CD14-positive monocyte (primary cell): ENCODE measurements around the gene ERGIC1. TPM values are rescaled to one million over a fixed set of nuclear protein-coding genes. Genes with fewer than 3 reads are reported as not detected.
A peak's percentile ranks its signal among the peaks of the same experiment; 100 is the strongest.

ENCODE experiments used
- DNase-seq, 3 donors: peaks; one replicate each; pipeline ENCODE4 v3.0.0-alpha.2; 2011 to 2022
- H2AFZ ChIP-seq: 2 replicates; pipeline ENCODE4 v1.6.0; 2012; ENCODE audit warnings: mild to moderate bottlenecking, low read depth, low read length, inconsistent platforms; ENCODE audit not compliant: insufficient read depth, poor library complexity, severe bottlenecking
- H3K27ac ChIP-seq, 2 donors: 1 replicate in 1 of 2; 2 replicates in 1 of 2; pipeline ENCODE4 v1.5.1; 2012 to 2013; ENCODE audit warnings: low read length in 2 of 2, control low read depth in 1 of 2, inconsistent platforms in 1 of 2, low read depth in 1 of 2, mild to moderate bottlenecking in 1 of 2
- H3K27me3 ChIP-seq, 2 donors: one replicate each; pipeline versions ENCODE4 v1.6.0 to v1.6.1; 2011 to 2013; ENCODE audit warnings: low read length in 2 of 2; ENCODE audit not compliant: control insufficient read depth in 2 of 2, insufficient read depth in 2 of 2
- H3K36me3 ChIP-seq, 2 donors: replicated peaks in 1 of 2; 1 replicate in 1 of 2; 2 replicates in 1 of 2; pipeline versions ENCODE4 v1.5.1 to v1.6.1; 2012 to 2013; ENCODE audit warnings: low read length in 2 of 2, control low read depth in 1 of 2, inconsistent platforms in 1 of 2, mild to moderate bottlenecking in 1 of 2; ENCODE audit not compliant: insufficient read depth in 2 of 2, control insufficient read depth in 1 of 2
- H3K4me1 ChIP-seq, 2 donors: 1 replicate in 1 of 2; 2 replicates in 1 of 2; pipeline versions ENCODE4 v1.5.1 to v1.6.1; 2012 to 2013; ENCODE audit warnings: low read length in 2 of 2, control low read depth in 1 of 2, inconsistent platforms in 1 of 2, mild to moderate bottlenecking in 1 of 2, moderate library complexity in 1 of 2; ENCODE audit not compliant: insufficient read depth in 2 of 2, control insufficient read depth in 1 of 2
- H3K4me2 ChIP-seq: replicated peaks from 2 replicates; pipeline ENCODE3; 2012; ENCODE audit warnings: low read length, moderate library complexity, mild to moderate bottlenecking; ENCODE audit not compliant: poor library complexity, severe bottlenecking; ENCODE audit errors: extremely low read depth
- H3K4me3 ChIP-seq, 3 experiments: fragments of 200-600 bp in 1 of 3; sonication (generic) in 1 of 3; replicated peaks in 1 of 3; 1 replicate in 2 of 3; 2 replicates in 1 of 3; pipeline ENCODE4 v1.5.1; 2011 to 2013; ENCODE audit warnings: low read length in 3 of 3, mild to moderate bottlenecking in 3 of 3, control low read depth in 2 of 3, low read depth in 2 of 3, inconsistent platforms in 1 of 3, moderate library complexity in 1 of 3
- H3K79me2 ChIP-seq: 2 replicates; pipeline ENCODE4 v1.6.0; 2012; ENCODE audit warnings: mild to moderate bottlenecking, control low read depth, inconsistent platforms, low read length, moderate library complexity; ENCODE audit not compliant: insufficient read depth
- H3K9ac ChIP-seq: 2 replicates; pipeline ENCODE4 v1.6.0; 2017; ENCODE audit warnings: low read length, mild to moderate bottlenecking; ENCODE audit not compliant: insufficient read depth, poor library complexity, severe bottlenecking
- H3K9me3 ChIP-seq, 2 donors: replicated peaks in 1 of 2; 1 replicate in 1 of 2; 2 replicates in 1 of 2; pipeline versions ENCODE4 v1.5.1 to v1.6.1; 2012 to 2013; ENCODE audit warnings: low read length in 2 of 2, control low read depth in 1 of 2; ENCODE audit not compliant: control insufficient read depth in 1 of 2, insufficient read depth in 1 of 2
- H4K20me1 ChIP-seq: 2 replicates; pipeline ENCODE4 v1.6.0; 2012; ENCODE audit warnings: mild to moderate bottlenecking, low read length, control low read depth, moderate library complexity; ENCODE audit not compliant: insufficient read depth
- H3K27ac Mint-ChIP-seq, 7 donors: one replicate each; pipeline ENCODE4 v1.8.0; 2020; ENCODE audit warnings: mild to moderate bottlenecking in 7 of 7, mixed read lengths in 7 of 7, moderate library complexity in 6 of 7, inconsistent platforms in 2 of 7
- H3K27me3 Mint-ChIP-seq, 3 donors: one replicate each; pipeline ENCODE4 v1.8.0; 2021 to 2022; ENCODE audit warnings: low read depth in 3 of 3, mild to moderate bottlenecking in 3 of 3, mixed read lengths in 3 of 3, moderate library complexity in 3 of 3, inconsistent platforms in 1 of 3
- H3K36me3 Mint-ChIP-seq, 2 donors: one replicate each; pipeline ENCODE4 v1.8.0; 2020; ENCODE audit warnings: mixed read lengths in 2 of 2, inconsistent platforms in 1 of 2, mild to moderate bottlenecking in 1 of 2
- H3K4me1 Mint-ChIP-seq: one replicate; pipeline ENCODE4 v1.8.0; 2020; ENCODE audit warnings: mild to moderate bottlenecking, mixed read lengths
- H3K4me3 Mint-ChIP-seq, 2 donors: one replicate each; pipeline ENCODE4 v1.8.0; 2020; ENCODE audit warnings: mild to moderate bottlenecking in 2 of 2, mixed read lengths in 2 of 2, moderate library complexity in 1 of 2
- H3K9me3 Mint-ChIP-seq, 7 donors: one replicate each; pipeline ENCODE4 v1.8.0; 2020 to 2022; ENCODE audit warnings: mixed read lengths in 7 of 7, mild to moderate bottlenecking in 6 of 7, moderate library complexity in 6 of 7, inconsistent platforms in 2 of 7
- CTCF ChIP-seq: fragments of 200-600 bp; IDR thresholded peaks from one replicate; pipeline ENCODE4 v1.8.0; 2022; ENCODE audit warnings: antibody characterized with exemption, mild to moderate bottlenecking
- WGBS: methylation state at CpG from one replicate; pipeline ENCODE4 v1.1.5; 2013; ENCODE audit warnings: missing lambda C conversion rate; ENCODE audit not compliant: insufficient coverage; 5-methylcytosine and 5-hydroxymethylcytosine counted together
- intact Hi-C, 2 donors: fragments of 100-400 bp; cut with micrococcal nuclease; formaldehyde crosslinking; loops; one replicate each; pipeline versions ENCODE4 v1.15.0 to v1.15.1; 2023
- polyA plus RNA-seq, 3 donors: library from polyadenylated mRNA; depleted of rRNA in 1 of 3; unstranded in 2 of 3; stranded (reverse) in 1 of 3; fragments of 300-500 nt in 2 of 3; fragments of >200 nt in 1 of 3; fragmentation: Illumina TruSeq in 2 of 3; gene quantifications; 1 replicate in 2 of 3; 2 replicates in 1 of 3; pipeline ENCODE4 v1.2.3, GENCODE V29; 2012 to 2021

The ERGIC1 gene
- polyA plus RNA-seq, 3 donors = 28.3 to 76.2 (median 34.1) TPM

DNA sequence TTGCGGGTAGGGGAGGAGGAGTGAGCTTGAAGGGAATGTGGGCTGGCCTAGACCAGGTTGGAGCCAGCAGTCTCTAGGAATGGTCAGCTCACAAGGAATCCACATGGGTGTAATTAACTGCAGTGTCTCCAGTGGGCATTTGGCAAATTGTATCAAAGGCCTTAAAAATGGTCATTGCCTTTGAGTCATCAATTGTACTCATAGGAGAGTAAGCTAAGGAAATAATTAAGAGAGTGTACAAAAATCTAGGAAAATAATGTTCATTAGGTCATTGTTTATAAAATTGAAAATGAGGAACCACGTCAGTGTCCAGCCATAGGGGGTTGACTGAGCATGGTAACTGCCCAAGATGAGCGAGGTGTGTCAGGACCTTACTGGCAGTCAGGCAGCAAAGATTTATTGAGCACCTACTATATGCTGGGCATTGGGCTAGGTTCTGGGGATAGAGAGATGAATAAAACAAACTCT is 95.4 kb downstream of the ERGIC1 start:
- Mint-ChIP-seq H3K27me3 (peaks cover 0 to 3% (median 2%) of the 10 kb centered on the region in 3 donors), H3K4me3 (no peak overlapping the region), H3K9me3 (peaks cover 0 to under 1% (median 0%) of the 10 kb centered on the region in 7 donors), H3K4me1 (peaks cover 17% of the 10 kb centered on the region), H3K36me3 (peaks cover 49 to 50% of the 10 kb centered on the region in 2 donors), H3K27ac (peak overlapping the region in 5 of 7 donors; percentile 6 to 78 (median 15))
- Histone ChIP-seq H3K36me3 (peaks cover 12 to 37% of the 10 kb centered on the region in 2 donors), H3K9ac (no peak overlapping the region), H3K27me3 (no peaks in the 10 kb centered on the region), H3K4me3 (no peak overlapping the region), H4K20me1 (no peaks in the 10 kb centered on the region), H3K27ac (no peak overlapping the region), H3K79me2 (no peaks in the 10 kb centered on the region), H3K4me1 (no peaks in the 10 kb centered on the region), H2AFZ (no peak overlapping the region), H3K9me3 (no peaks in the 10 kb centered on the region), H3K4me2 (no peak overlapping the region)
- 96% methylated on average over 3 of the region's 3 CpGs for WGBS
- intact Hi-C loops = loop anchor here in 1 of 2 donors (10.0 kb wide), 1 partner anchor 455 kb away; no protein-coding TSS in a partner anchor
- no peak for TF ChIP-seq CTCF
- no peak for DNase-seq

GRCh38 chr5:172931001-172931536 is 97.0 kb downstream of the ERGIC1 start:
- no peak overlapping the region for H2AFZ ChIP-seq
- no peaks in the 10 kb centered on the region for H3K79me2 ChIP-seq
- Mint-ChIP-seq H3K4me3 (no peak overlapping the region), H3K27ac (peak overlapping the region in 4 of 7 donors; percentile 28 to 68 (median 64)), H3K36me3 (peaks cover 56 to 57% of the 10 kb centered on the region in 2 donors), H3K27me3 (peaks cover 0 to 3% (median 2%) of the 10 kb centered on the region in 3 donors), H3K4me1 (peaks cover 13% of the 10 kb centered on the region), H3K9me3 (no peaks in the 10 kb centered on the region)
- no peak overlapping the region for H3K4me3 ChIP-seq
- no peak overlapping the region for H3K9ac ChIP-seq
- H4K20me1 ChIP-seq = no peaks in the 10 kb centered on the region
- no peaks in the 10 kb centered on the region for H3K27me3 ChIP-seq
- H3K4me2 ChIP-seq = no peak overlapping the region
- no peak for DNase-seq
- no peaks in the 10 kb centered on the region for H3K9me3 ChIP-seq
- intact Hi-C loops = loop anchor here (5.0 kb wide), 2 partner anchors 44 to 159 kb away; partner anchors contain the start of gene DUSP1 (in 2 of the 2)
- TF ChIP-seq CTCF = no peak
- WGBS = 80% methylated on average over 7 of the region's 9 CpGs
- H3K4me1 ChIP-seq = no peaks in the 10 kb centered on the region
- H3K36me3 ChIP-seq = peaks cover 22 to 48% of the 10 kb centered on the region in 2 donors
- H3K27ac ChIP-seq = no peak overlapping the region
